H9 (cell line): ENCODE results near the gene RAB11A. TPM values are rescaled to one million over a fixed set of nuclear protein-coding genes. Genes with fewer than 3 reads are reported as not detected.

ENCODE experiments used
- DNase-seq: peaks from one replicate; pipeline ENCODE4 v3.0.0-alpha.2; 2017
- H2AFZ ChIP-seq: one replicate; pipeline ENCODE4 v1.6.1; 2013; ENCODE audit warnings: mild to moderate bottlenecking, low read length, control low read depth, moderate library complexity
- H2AK5ac ChIP-seq: 2 replicates; pipeline ENCODE4 v1.6.1; 2013; ENCODE audit warnings: low read length, control low read depth, mixed read lengths; ENCODE audit not compliant: insufficient read length
- H2BK120ac ChIP-seq: one replicate; pipeline ENCODE4 v1.6.1; 2013; ENCODE audit warnings: low read depth, mild to moderate bottlenecking, low read length, control low read depth, inconsistent platforms; ENCODE audit not compliant: poor library complexity, severe bottlenecking
- H2BK12ac ChIP-seq: 2 replicates; pipeline ENCODE4 v1.6.1; 2013; ENCODE audit warnings: low read length, control low read depth, mixed read lengths, low read depth; ENCODE audit not compliant: insufficient read length
- H2BK15ac ChIP-seq: 2 replicates; pipeline ENCODE4 v1.6.1; 2013; ENCODE audit warnings: low read depth, low read length, control low read depth
- H2BK20ac ChIP-seq: one replicate; pipeline ENCODE4 v1.6.1; 2013; ENCODE audit warnings: low read depth, mild to moderate bottlenecking, low read length, control low read depth, inconsistent platforms; ENCODE audit not compliant: poor library complexity, severe bottlenecking
- H2BK5ac ChIP-seq: 2 replicates; pipeline ENCODE4 v1.6.1; 2013; ENCODE audit warnings: low read length, control low read depth, mixed read lengths; ENCODE audit not compliant: insufficient read length
- H3K14ac ChIP-seq: 2 replicates; pipeline ENCODE4 v1.6.1; 2013; ENCODE audit warnings: low read length, control low read depth; ENCODE audit not compliant: insufficient read depth
- H3K18ac ChIP-seq: 2 replicates; pipeline ENCODE4 v1.6.1; 2013; ENCODE audit warnings: low read depth, mild to moderate bottlenecking, mixed read lengths, low read length, control low read depth; ENCODE audit not compliant: insufficient read length
- H3K23ac ChIP-seq: 2 replicates; pipeline ENCODE4 v1.6.1; 2013; ENCODE audit warnings: low read length, control low read depth, mixed read lengths, low read depth; ENCODE audit not compliant: insufficient read length
- H3K23me2 ChIP-seq: 2 replicates; pipeline ENCODE4 v1.6.1; 2013; ENCODE audit warnings: low read depth, mild to moderate bottlenecking, mixed read lengths, low read length, control low read depth; ENCODE audit not compliant: insufficient read length, poor library complexity, severe bottlenecking
- H3K27ac ChIP-seq: 2 replicates; pipeline ENCODE4 v1.5.1; 2013; ENCODE audit warnings: low read length, control low read depth, mixed read lengths, low read depth; ENCODE audit not compliant: insufficient read length
- H3K27me3 ChIP-seq: 2 replicates; pipeline ENCODE4 v1.6.1; 2013; ENCODE audit warnings: low read length, control low read depth, inconsistent platforms; ENCODE audit not compliant: insufficient read depth
- H3K4ac ChIP-seq: 2 replicates; pipeline ENCODE4 v1.6.1; 2013; ENCODE audit warnings: low read depth, mild to moderate bottlenecking, control low read depth, inconsistent platforms, low read length, moderate library complexity
- H3K4me1 ChIP-seq: 2 replicates; pipeline ENCODE4 v1.6.1; 2013; ENCODE audit warnings: low read length, control low read depth, inconsistent platforms; ENCODE audit not compliant: insufficient read depth
- H3K4me2 ChIP-seq: 2 replicates; pipeline ENCODE4 v1.6.1; 2013; ENCODE audit warnings: low read length, control low read depth, mixed read lengths; ENCODE audit not compliant: insufficient read length, insufficient read depth
- H3K56ac ChIP-seq: 2 replicates; pipeline ENCODE4 v1.6.1; 2013; ENCODE audit warnings: low read depth, mild to moderate bottlenecking, mixed read lengths, low read length, control low read depth; ENCODE audit not compliant: insufficient read length
- H3K79me1 ChIP-seq: 2 replicates; pipeline ENCODE4 v1.6.1; 2013; ENCODE audit warnings: low read depth, mild to moderate bottlenecking, moderate library complexity, low read length, control low read depth, inconsistent platforms; ENCODE audit not compliant: insufficient read depth, poor library complexity, severe bottlenecking
- H3K79me2 ChIP-seq: 2 replicates; pipeline ENCODE4 v1.6.1; 2013; ENCODE audit warnings: low read length, control low read depth, inconsistent platforms; ENCODE audit not compliant: insufficient read depth
- H3K9ac ChIP-seq: 2 replicates; pipeline ENCODE4 v1.6.1; 2013; ENCODE audit warnings: low read length, control low read depth, mixed read lengths; ENCODE audit not compliant: insufficient read length; ENCODE audit errors: extremely low read depth
- H3K9me3 ChIP-seq: one replicate; pipeline ENCODE4 v1.6.1; 2013; ENCODE audit warnings: low read depth, low read length, inconsistent platforms; ENCODE audit not compliant: control insufficient read depth
- H3T11ph ChIP-seq: one replicate; pipeline ENCODE4 v1.6.1; 2013; ENCODE audit warnings: mild to moderate bottlenecking, low read length, control low read depth, inconsistent platforms
- H4K20me1 ChIP-seq: one replicate; pipeline ENCODE4 v1.6.1; 2013; ENCODE audit not compliant: control insufficient read depth, insufficient read length, insufficient read depth
- H4K5ac ChIP-seq: 2 replicates; pipeline ENCODE4 v1.6.1; 2013; ENCODE audit warnings: low read depth, mild to moderate bottlenecking, mixed read lengths, low read length, control low read depth; ENCODE audit not compliant: insufficient read length
- H4K8ac ChIP-seq: replicated peaks from 2 replicates; pipeline ENCODE4 v1.6.1; 2013; ENCODE audit warnings: low read length, control low read depth, mixed read lengths, low read depth; ENCODE audit not compliant: insufficient read length
- H4K91ac ChIP-seq: 2 replicates; pipeline ENCODE4 v1.6.1; 2013; ENCODE audit warnings: low read depth, mild to moderate bottlenecking, moderate library complexity, mixed read lengths, low read length, control low read depth; ENCODE audit not compliant: insufficient read length
- H3K27ac Mint-ChIP-seq, 3 experiments: 2 replicates in 2 of 3; 3 replicates in 1 of 3; pipeline ENCODE4 v1.8.0; 2020 to 2021; ENCODE audit warnings: mixed read lengths in 3 of 3, mild to moderate bottlenecking in 1 of 3, moderate library complexity in 1 of 3
- H3K27me3 Mint-ChIP-seq: 2 replicates; pipeline ENCODE4 v1.8.0; 2021; ENCODE audit warnings: low read depth, mild to moderate bottlenecking, moderate library complexity, mixed read lengths
- H3K36me3 Mint-ChIP-seq, 3 experiments: 2 replicates in 2 of 3; 3 replicates in 1 of 3; pipeline ENCODE4 v1.8.0; 2020 to 2021; ENCODE audit warnings: low read depth in 3 of 3, mixed read lengths in 3 of 3; ENCODE audit not compliant: insufficient read depth in 1 of 3
- H3K4me1 Mint-ChIP-seq, 2 experiments: 2 replicates each; pipeline ENCODE4 v1.8.0; 2020; ENCODE audit warnings: mixed read lengths in 2 of 2
- H3K4me3 Mint-ChIP-seq, 2 experiments: 2 replicates in 1 of 2; 3 replicates in 1 of 2; pipeline ENCODE4 v1.8.0; 2020 to 2021; ENCODE audit warnings: mild to moderate bottlenecking in 2 of 2, mixed read lengths in 2 of 2, moderate library complexity in 1 of 2
- H3K9me3 Mint-ChIP-seq, 2 experiments: 2 replicates in 1 of 2; 3 replicates in 1 of 2; pipeline ENCODE4 v1.8.0; 2020; ENCODE audit warnings: mild to moderate bottlenecking in 2 of 2, mixed read lengths in 2 of 2, moderate library complexity in 1 of 2
- total RNA-seq: library from RNA; stranded (reverse); gene quantifications from 2 replicates; pipeline ENCODE4 v1.2.1, GENCODE V29; 2021
- TF ChIP-seq, protein P1 (sequence below): fragments of 200-600 bp; sonication (generic); conservative IDR thresholded peaks from 3 replicates; pipeline ENCODE4 v1.8.0; 2021; ENCODE audit warnings: antibody characterized with exemption, mild to moderate bottlenecking

RAB11A gene
- total RNA-seq, 1 experiment from 2014 or later: 217 TPM

- Histone ChIP-seq H2BK12ac (no peak overlapping the region), H3K23ac (no peak overlapping the region), H4K8ac (no peak overlapping the region), H3K4me1 (no peaks in the 10 kb centered on the region), H3K27me3 (no peaks in the 10 kb centered on the region), H3K4ac (no peak overlapping the region), H3K56ac (no peak overlapping the region), H4K20me1 (no peaks in the 10 kb centered on the region), H3K9me3 (no peaks in the 10 kb centered on the region), H2AFZ (no peak overlapping the region), H3K79me1 (no peaks in the 10 kb centered on the region), H2BK5ac (no peak overlapping the region), H2BK15ac (no peak overlapping the region), H3K79me2 (no peaks in the 10 kb centered on the region), H2BK120ac (no peak overlapping the region), H4K91ac (no peak overlapping the region), H3T11ph (no peak overlapping the region), H3K27ac (no peak overlapping the region), H3K23me2 (no peaks in the 10 kb centered on the region), H2BK20ac (no peak overlapping the region), H3K4me2 (no peak overlapping the region), H3K9ac (no peak overlapping the region), H3K18ac (no peak overlapping the region), H2AK5ac (no peak overlapping the region), H3K14ac (no peak overlapping the region), H4K5ac (no peak overlapping the region)
- Mint-ChIP-seq H3K27me3 (no peaks in the 10 kb centered on the region; the same call in 1 of the 2 replicates), H3K36me3 (no peaks in the 10 kb centered on the region), H3K27ac (no peak overlapping the region), H3K4me3 (no peak overlapping the region), H3K9me3 (no peaks in the 10 kb centered on the region), H3K4me1 (peaks cover 0 to 3% of the 10 kb centered on the region in 2 experiments; a peak in 2 of 4 replicates)
- DNase-seq: no peak
- TF ChIP-seq, protein P1, sequence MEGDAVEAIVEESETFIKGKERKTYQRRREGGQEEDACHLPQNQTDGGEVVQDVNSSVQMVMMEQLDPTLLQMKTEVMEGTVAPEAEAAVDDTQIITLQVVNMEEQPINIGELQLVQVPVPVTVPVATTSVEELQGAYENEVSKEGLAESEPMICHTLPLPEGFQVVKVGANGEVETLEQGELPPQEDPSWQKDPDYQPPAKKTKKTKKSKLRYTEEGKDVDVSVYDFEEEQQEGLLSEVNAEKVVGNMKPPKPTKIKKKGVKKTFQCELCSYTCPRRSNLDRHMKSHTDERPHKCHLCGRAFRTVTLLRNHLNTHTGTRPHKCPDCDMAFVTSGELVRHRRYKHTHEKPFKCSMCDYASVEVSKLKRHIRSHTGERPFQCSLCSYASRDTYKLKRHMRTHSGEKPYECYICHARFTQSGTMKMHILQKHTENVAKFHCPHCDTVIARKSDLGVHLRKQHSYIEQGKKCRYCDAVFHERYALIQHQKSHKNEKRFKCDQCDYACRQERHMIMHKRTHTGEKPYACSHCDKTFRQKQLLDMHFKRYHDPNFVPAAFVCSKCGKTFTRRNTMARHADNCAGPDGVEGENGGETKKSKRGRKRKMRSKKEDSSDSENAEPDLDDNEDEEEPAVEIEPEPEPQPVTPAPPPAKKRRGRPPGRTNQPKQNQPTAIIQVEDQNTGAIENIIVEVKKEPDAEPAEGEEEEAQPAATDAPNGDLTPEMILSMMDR: no peak
Measured at GRCh38 chr15:65940618-65940909, 71.3 kb downstream of the RAB11A start.

Other genes with a start within 250 kb of the RAB11A start
- 8.6 TPM in 2 replicates for gene SLC24A1, start 247.6 kb upstream of the RAB11A start, total RNA-seq
- 4.7 and 4.8 TPM in 2 replicates for gene DENND4A, start 77.2 kb upstream of the RAB11A start, total RNA-seq